ENCODE data around the gene ENO2. TPM values are rescaled to one million over a fixed set of nuclear protein-coding genes. Genes with fewer than 3 reads are reported as not detected.

Gene ENO2
- total and polyA plus RNA-seq, 4 experiments from 2014 or later = 28.4 to 190 (median 111) TPM

DNA sequence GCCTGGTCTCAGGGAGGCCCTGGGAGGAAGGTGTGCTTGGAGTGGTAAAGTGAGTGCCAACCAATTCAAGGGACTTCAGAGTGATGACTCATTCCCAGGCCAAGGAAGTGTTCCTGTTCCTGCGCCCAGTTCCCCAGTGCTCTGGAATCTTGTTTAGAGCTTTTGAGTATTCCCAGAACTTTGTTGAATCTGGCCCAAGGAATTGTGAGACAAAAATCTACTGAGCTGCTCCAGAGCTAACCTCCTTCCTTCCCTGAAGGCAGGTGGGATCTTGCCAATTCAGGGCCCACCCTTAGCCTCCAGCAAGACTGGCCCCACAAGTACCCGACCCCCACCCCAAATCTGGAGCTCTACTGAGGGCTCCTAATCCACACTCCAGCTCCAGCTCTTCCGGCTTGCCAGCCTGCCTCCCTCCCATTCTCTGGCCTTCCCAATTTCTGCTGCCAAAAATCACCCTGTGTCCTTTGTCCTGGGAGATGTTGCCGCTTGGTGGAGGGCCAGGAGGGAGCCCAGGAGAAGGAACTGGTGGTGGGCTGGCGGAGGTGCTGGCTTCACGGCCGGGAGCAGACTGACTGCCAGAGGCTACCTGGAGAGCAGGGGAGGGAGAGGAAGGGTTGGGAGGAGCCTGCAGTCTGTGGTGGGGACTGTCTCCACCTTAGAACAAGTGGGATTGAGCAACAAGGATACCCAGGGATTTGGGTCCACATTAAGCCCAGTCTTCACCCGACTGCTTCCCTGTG is 11.3 kb downstream of the ENO2 start:
- Mint-ChIP-seq H3K27me3 (no peaks in the 10 kb centered on the region), H3K4me3 (peak overlapping the region in 7 of 8 donors; percentile 34 to 88 (median 79)), H3K36me3 (peaks cover 8 to 34% of the 10 kb centered on the region in 2 donors), H3K27ac (peak overlapping the region; percentile 19 to 91 (median 82)), H3K4me1 (peaks cover 27 to 47% (median 34%) of the 10 kb centered on the region in 4 donors), H3K9me3 (no peaks in the 10 kb centered on the region)
- POLR2A ChIA-PET (ENCODE audit: partially characterized antibody) = interaction anchor here (0.5 to 17.5 kb wide), 11 partner anchors 10 to 188 kb away, joined by 3 to 280 read pairs (median 11); partner anchors contain the start of genes C12orf57, C1RL, CDCA3 and ENO2
- DNase-seq = no peak
- H3K27ac ChIP-seq (ENCODE audit: low read depth, low read length) = no peak overlapping the region
- H3K9me3 ChIP-seq (ENCODE audit: control insufficient read depth in 1 of 2, low read length in 2 of 2) = no peaks in the 10 kb centered on the region
- no peaks in the 10 kb centered on the region for H3K27me3 ChIP-seq (ENCODE audit: insufficient read depth, low read length)
- intact Hi-C loops (cut with micrococcal nuclease) = loop anchor here (2.0 kb wide), 1 partner anchor 35 kb away; no protein-coding TSS in a partner anchor
- no peak overlapping the region for H3K4me3 ChIP-seq (ENCODE audit: low read length in 2 of 2)
- H3K4me1 ChIP-seq (ENCODE audit: insufficient read depth, low read length) = peaks cover 36% of the 10 kb centered on the region
- no peaks in the 10 kb centered on the region for H3K36me3 ChIP-seq (ENCODE audit: insufficient read depth, low read length)
- CTCF ChIA-PET (ENCODE audit: partially characterized antibody) = interaction anchor here (0.6 to 6.4 kb wide), 28 partner anchors 8 to 216 kb away, joined by 3 to 77 read pairs (median 4); partner anchors contain the start of genes C12orf57, C1R, C1RL and CDCA3

DNA sequence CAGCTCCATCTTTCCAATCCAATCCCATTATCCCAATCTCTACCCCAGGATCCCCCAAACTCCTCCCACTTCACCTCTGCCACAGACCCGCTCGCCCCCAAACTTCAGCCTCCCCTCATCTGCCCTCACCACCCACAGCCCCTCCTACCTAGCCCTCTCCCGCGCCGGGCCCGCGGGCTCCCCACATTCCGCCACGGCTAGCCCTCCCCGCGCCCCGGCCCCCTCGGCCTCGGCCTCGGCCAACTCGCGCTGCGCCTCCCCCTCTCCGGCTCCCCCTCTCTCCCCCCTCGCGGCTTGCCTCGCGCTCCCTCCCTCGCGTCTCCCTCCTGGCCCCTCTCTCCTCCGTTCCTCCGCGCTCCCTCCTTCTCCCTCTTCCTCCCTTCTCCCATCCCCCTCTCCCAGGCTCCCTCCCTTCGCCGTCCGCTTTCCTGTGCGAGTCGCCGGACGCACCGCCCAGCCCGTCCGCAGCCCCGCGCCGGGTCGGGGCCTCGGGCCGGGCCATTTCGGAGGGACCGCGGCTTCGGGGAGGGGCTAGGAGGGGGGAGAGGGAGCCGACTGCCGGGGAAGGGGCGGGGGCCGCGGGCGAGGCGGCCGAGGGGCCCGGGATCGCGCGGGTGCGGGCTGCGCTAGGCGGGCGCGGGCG is 13.1 kb downstream of the ENO2 start, which contains the start of gene ATN1:
Gene ATN1, plus strand, starts transcription at position 581 of the 643 bp plus-strand sequence. CDS start 6,043 bp downstream, outside the sequence.
- Mint-ChIP-seq H3K27me3 (no peaks in the 10 kb centered on the region), H3K27ac (peak within 1 kb of the TSS; percentile 91 to 97 (median 94)), H3K4me3 (peak within 1 kb of the TSS; percentile 88 to 94 (median 90)), H3K36me3 (peaks cover 5 to 20% of the 10 kb centered on the region in 2 donors), H3K4me1 (peaks cover 31 to 57% (median 43%) of the 10 kb centered on the region in 4 donors), H3K9me3 (no peaks in the 10 kb centered on the region)
- intact Hi-C loops (cut with micrococcal nuclease) = no loop called here
- Histone ChIP-seq H3K4me3 (ENCODE audit: low read length in 2 of 2) (peak within 1 kb of the TSS; percentile 57 to 65), H3K9me3 (ENCODE audit: control insufficient read depth in 1 of 2, low read length in 2 of 2) (no peaks in the 10 kb centered on the region), H3K36me3 (ENCODE audit: insufficient read depth, low read length) (no peaks in the 10 kb centered on the region), H3K4me1 (ENCODE audit: insufficient read depth, low read length) (peaks cover 43% of the 10 kb centered on the region), H3K27me3 (ENCODE audit: insufficient read depth, low read length) (no peaks in the 10 kb centered on the region), H3K27ac (ENCODE audit: low read depth, low read length) (peak within 1 kb of the TSS; percentile 67)
- ChIA-PET CTCF (ENCODE audit: partially characterized antibody) (interaction anchor here (0.9 to 6.4 kb wide), 9 partner anchors 10 to 185 kb away, joined by 3 to 77 read pairs (median 5); partner anchors contain the start of genes C12orf57, LPCAT3 and RNU7-1), POLR2A (ENCODE audit: partially characterized antibody) (interaction anchor here (0.6 to 17.5 kb wide), 11 partner anchors 9 to 238 kb away, joined by 3 to 280 read pairs (median 11); partner anchors contain the start of genes C12orf57, C1RL, ENO2 and PTPN6)
- peak; percentile 37 to 65 (median 45) for DNase-seq

DNA sequence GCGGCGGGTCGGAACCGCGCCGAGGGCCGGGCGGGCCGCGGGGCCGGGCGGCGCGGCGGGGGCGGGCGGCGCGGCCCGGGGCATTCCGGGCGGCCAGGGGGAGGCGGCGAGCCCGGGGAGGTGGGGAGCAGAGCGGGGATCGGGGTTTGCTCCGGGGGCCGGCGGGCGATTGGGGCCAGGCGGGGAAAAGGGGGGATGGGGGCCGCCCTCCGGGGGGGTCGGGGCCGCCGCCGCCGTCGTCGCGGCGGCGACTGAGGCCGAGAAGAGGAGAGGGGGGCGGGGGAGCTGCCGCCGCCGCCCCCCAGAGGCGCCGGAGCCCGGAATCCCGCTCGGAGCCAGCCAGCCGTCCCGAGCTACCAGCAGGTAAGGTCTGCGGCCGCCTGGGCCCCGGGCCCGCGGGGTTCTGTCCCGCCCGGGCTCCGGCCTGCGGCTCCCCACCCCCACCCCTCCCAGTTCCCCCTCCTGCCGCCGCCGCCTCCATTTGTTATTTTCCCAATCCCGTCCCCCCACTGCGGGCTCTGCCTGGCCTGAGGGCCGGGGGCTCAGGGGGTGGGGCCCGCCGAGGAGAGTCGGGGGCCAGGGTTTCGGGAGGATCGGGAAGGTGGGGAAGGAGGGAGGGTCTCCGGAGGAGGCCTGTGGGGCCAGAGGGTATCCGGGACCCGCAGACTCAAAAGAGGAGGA is 13.8 kb downstream of the ENO2 start:
- no peaks in the 10 kb centered on the region for H3K27me3 Mint-ChIP-seq
- H3K27ac Mint-ChIP-seq = peak overlapping the region; percentile 82 to 96 (median 94)
- peak overlapping the region; percentile 85 to 93 (median 89) for H3K4me3 Mint-ChIP-seq
- Histone ChIP-seq H3K27me3 (ENCODE audit: insufficient read depth, low read length) (no peaks in the 10 kb centered on the region), H3K27ac (ENCODE audit: low read depth, low read length) (peak overlapping the region; percentile 67), H3K36me3 (ENCODE audit: insufficient read depth, low read length) (no peaks in the 10 kb centered on the region), H3K4me3 (ENCODE audit: low read length in 2 of 2) (peak overlapping the region; percentile 38 to 65), H3K4me1 (ENCODE audit: insufficient read depth, low read length) (peaks cover 48% of the 10 kb centered on the region), H3K9me3 (ENCODE audit: control insufficient read depth in 1 of 2, low read length in 2 of 2) (no peaks in the 10 kb centered on the region)
- peaks cover 36 to 63% (median 48%) of the 10 kb centered on the region in 4 donors for H3K4me1 Mint-ChIP-seq
- ChIA-PET POLR2A (ENCODE audit: partially characterized antibody) (interaction anchor here (1.0 to 17.5 kb wide), 10 partner anchors 9 to 179 kb away, joined by 3 to 280 read pairs (median 8); partner anchors contain the start of genes C12orf57, ENO2, PTPN6 and RNU7-1), CTCF (ENCODE audit: partially characterized antibody) (interaction anchor here (1.6 to 1.8 kb wide), 2 partner anchors 10 to 55 kb away, joined by 6 to 11 read pairs; partner anchors contain the start of gene SPSB2)
- intact Hi-C loops (cut with micrococcal nuclease) = no loop called here
- no peaks in the 10 kb centered on the region for H3K9me3 Mint-ChIP-seq
- DNase-seq = no peak
- H3K36me3 Mint-ChIP-seq = peaks cover 0 to 18% of the 10 kb centered on the region in 2 donors

DNA sequence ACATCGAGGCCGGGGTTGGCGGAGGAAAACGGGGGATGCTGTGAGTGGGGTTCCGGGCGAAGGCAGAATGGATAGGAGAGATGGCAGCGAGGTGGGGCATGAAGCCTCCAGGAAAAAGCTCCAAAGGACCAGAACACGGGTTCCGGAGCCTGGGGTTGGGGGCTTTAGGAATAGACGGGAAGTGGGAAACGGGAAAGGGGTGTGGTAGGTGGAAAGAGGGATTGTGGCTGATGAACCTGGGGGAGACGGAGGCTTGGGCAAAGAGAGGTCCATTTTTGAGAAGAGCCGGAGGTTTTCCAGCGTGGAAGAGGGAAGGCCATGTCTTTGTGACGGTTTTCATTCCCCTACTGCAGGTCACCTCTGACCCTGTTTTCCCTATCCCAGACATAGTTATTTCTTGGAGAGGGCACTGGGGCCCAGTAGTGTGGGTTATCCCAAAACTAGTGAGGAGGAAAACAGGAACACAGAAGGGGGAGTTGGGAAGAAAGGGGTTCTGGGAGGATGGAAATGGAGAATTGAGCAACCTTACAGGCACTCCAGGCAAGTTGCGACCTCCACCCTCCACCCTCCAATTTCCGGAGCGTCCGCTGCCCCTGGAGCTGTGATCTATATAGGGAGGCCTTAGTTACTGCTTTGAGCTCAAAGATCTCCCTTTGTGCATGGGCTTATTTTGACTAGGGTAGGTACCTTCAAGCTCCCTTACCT is 14.5 kb downstream of the ENO2 start:
- DNase-seq = peak in 1 of 5 donors; percentile 42
- Mint-ChIP-seq H3K27ac (peak overlapping the region; percentile 82 to 96 (median 94)), H3K4me3 (peak overlapping the region; percentile 85 to 93 (median 89)), H3K27me3 (no peaks in the 10 kb centered on the region), H3K36me3 (peaks cover 0 to 18% of the 10 kb centered on the region in 2 donors), H3K4me1 (peaks cover 37 to 66% (median 48%) of the 10 kb centered on the region in 4 donors), H3K9me3 (no peaks in the 10 kb centered on the region)
- H3K36me3 ChIP-seq (ENCODE audit: insufficient read depth, low read length) = no peaks in the 10 kb centered on the region
- H3K4me1 ChIP-seq (ENCODE audit: insufficient read depth, low read length) = peaks cover 51% of the 10 kb centered on the region
- H3K4me3 ChIP-seq (ENCODE audit: low read length in 2 of 2) = peak overlapping the region; percentile 38 to 65
- ChIA-PET POLR2A (ENCODE audit: partially characterized antibody) (interaction anchor here (0.9 to 17.5 kb wide), 13 partner anchors 8 to 179 kb away, joined by 3 to 280 read pairs (median 5); partner anchors contain the start of genes C12orf57, ENO2, LPCAT3 and LRRC23), CTCF (ENCODE audit: partially characterized antibody) (interaction anchor here (0.7 to 1.8 kb wide), 6 partner anchors 9 to 182 kb away, joined by 3 to 11 read pairs (median 6); partner anchors contain the start of genes C12orf57, RNU7-1 and SPSB2)
- no peaks in the 10 kb centered on the region for H3K27me3 ChIP-seq (ENCODE audit: insufficient read depth, low read length)
- intact Hi-C loops (cut with micrococcal nuclease) = no loop called here
- no peaks in the 10 kb centered on the region for H3K9me3 ChIP-seq (ENCODE audit: control insufficient read depth in 1 of 2, low read length in 2 of 2)
- H3K27ac ChIP-seq (ENCODE audit: low read depth, low read length) = peak overlapping the region; percentile 67

DNA sequence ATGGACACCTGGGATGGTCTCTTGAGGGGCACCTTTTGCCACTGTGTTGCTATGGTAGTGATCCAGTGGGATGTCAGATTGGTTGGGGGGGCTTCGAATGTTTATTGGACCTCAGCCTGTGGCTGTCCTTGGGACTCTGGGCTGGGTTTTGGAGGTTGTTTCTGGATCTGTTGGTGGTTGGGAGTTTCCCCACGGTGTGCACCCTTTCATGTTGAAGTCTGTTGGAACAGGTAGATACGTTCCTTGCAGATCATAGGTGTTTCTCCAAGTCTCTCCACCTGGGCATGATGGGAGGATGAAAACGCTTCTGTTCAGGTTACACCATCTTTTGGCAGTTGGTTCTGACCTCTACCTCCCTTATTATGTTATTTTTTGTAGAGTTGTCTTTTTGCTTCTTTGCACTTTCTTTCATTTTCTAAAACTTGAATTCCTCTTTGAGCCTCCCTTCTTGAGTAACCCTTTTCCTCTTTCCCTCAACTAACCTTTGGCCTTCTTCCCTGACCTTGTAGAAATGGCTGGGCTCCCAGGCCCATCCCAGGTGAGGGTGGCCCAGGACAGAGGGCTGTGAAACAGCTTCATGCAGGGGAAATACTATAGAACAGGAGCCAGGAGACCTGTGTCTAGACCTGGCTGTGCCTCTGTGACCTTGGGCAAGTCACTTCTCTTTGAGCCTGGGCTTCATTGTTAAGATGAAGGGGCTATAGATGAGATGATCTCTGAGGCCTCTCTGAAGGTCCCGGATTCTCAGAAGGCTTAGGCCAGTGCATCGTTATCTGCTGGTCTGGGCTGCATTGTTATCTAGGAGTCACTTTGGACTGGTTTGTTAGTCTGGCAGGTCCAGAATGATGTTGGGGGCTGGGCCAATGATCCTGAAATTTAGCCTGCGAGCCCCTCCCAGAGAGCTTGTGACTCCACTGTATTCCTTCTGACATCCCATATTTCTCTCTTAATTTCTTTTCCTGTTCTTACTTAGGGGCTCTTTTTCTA is 15.4 kb downstream of the ENO2 start:
- Histone ChIP-seq H3K27me3 (ENCODE audit: insufficient read depth, low read length) (no peaks in the 10 kb centered on the region), H3K4me3 (ENCODE audit: low read length in 2 of 2) (peak overlapping the region in 1 of 2 donors; percentile 14), H3K36me3 (ENCODE audit: insufficient read depth, low read length) (peaks cover 6% of the 10 kb centered on the region), H3K4me1 (ENCODE audit: insufficient read depth, low read length) (peaks cover 42% of the 10 kb centered on the region), H3K9me3 (ENCODE audit: control insufficient read depth in 1 of 2, low read length in 2 of 2) (no peaks in the 10 kb centered on the region), H3K27ac (ENCODE audit: low read depth, low read length) (peak overlapping the region; percentile 67)
- intact Hi-C loops (cut with micrococcal nuclease) = no loop called here
- H3K27me3 Mint-ChIP-seq = no peaks in the 10 kb centered on the region
- POLR2A ChIA-PET (ENCODE audit: partially characterized antibody) = interaction anchor here (0.8 to 17.5 kb wide), 14 partner anchors 7 to 89 kb away, joined by 3 to 280 read pairs (median 4); partner anchors contain the start of genes C12orf57, ENO2, LPCAT3 and LRRC23
- H3K4me3 Mint-ChIP-seq = peak overlapping the region; percentile 71 to 93 (median 88)
- peak overlapping the region; percentile 82 to 96 (median 94) for H3K27ac Mint-ChIP-seq
- peaks cover 30 to 65% (median 41%) of the 10 kb centered on the region in 4 donors for H3K4me1 Mint-ChIP-seq
- H3K36me3 Mint-ChIP-seq = peaks cover 0 to 18% of the 10 kb centered on the region in 2 donors
- H3K9me3 Mint-ChIP-seq = no peaks in the 10 kb centered on the region
- CTCF ChIA-PET (ENCODE audit: partially characterized antibody) = interaction anchor here (0.7 to 1.8 kb wide), 6 partner anchors 8 to 181 kb away, joined by 3 to 11 read pairs (median 6); partner anchors contain the start of genes C12orf57, RNU7-1 and SPSB2
- peak in 1 of 5 donors; percentile 40 for DNase-seq
